HEK293 (cell line): ENCODE results near the gene PAQR5.
A peak's percentile ranks its signal among the peaks of the same experiment; 100 is the strongest.

Source experiments
- CTCF ChIA-PET: fragments of 350-600 bp; formaldehyde crosslinking; extraction: SDS; loops from one replicate; lab custom pipeline; 2021; ENCODE audit warnings: antibody characterized with exemption; lab: Yijun Ruan, JAX
- POLR2A ChIA-PET: fragments of 300-600 bp; formaldehyde crosslinking; extraction: SDS; loops from one replicate; lab custom pipeline; 2020; ENCODE audit warnings: antibody characterized with exemption, inconsistent platforms; lab: Yijun Ruan, JAX
- H3K27ac ChIP-seq: fragments of 200-500 bp; sonication (Bioruptor generic); 2 replicates; pipeline ENCODE4 v1.5.1; 2014; ENCODE audit warnings: low read depth, low read length, control low read depth, inconsistent platforms; ENCODE audit errors: extremely low read depth
- H3K36me3 ChIP-seq, 2 experiments: fragments of 200-500 bp in 1 of 2; sonication (Bioruptor generic) in 1 of 2; 1 replicate in 1 of 2; 2 replicates in 1 of 2; pipeline ENCODE4 v1.5.1; 2014 to 2017; ENCODE audit warnings: inconsistent platforms in 2 of 2, low read length in 2 of 2; ENCODE audit not compliant: control insufficient read depth in 2 of 2, insufficient read depth in 1 of 2
- H3K4me1 ChIP-seq: fragments of 200-500 bp; sonication (Bioruptor generic); 2 replicates; pipeline ENCODE4 v1.5.1; 2014; ENCODE audit warnings: mild to moderate bottlenecking, low read length, inconsistent platforms; ENCODE audit not compliant: control insufficient read depth, insufficient read depth
- H3K4me3 ChIP-seq: 2 replicates; pipeline ENCODE4 v1.5.1; 2011; ENCODE audit warnings: low read depth, mild to moderate bottlenecking, control low read depth, low read length, moderate library complexity
- H3K9me3 ChIP-seq: fragments of 200-500 bp; sonication (Bioruptor generic); 2 replicates; pipeline ENCODE4 v1.5.1; 2014; ENCODE audit warnings: low read depth, low read length, inconsistent platforms; ENCODE audit not compliant: control insufficient read depth, insufficient read depth
- KLF16 ChIP-seq: fragments of 450-650 bp; formaldehyde crosslinking; IDR thresholded peaks from 2 replicates; pipeline ENCODE4 v1.5.1; 2017; ENCODE audit warnings: missing biosample characterization, missing genetic modification characterization
- KLF7 ChIP-seq: fragments of 450-650 bp; formaldehyde crosslinking; IDR thresholded peaks from 2 replicates; pipeline ENCODE4 v1.5.1; 2016; ENCODE audit warnings: missing biosample characterization, missing genetic modification characterization, borderline replicate concordance
- MEIS1 ChIP-seq: sonication (generic); formaldehyde crosslinking; IDR thresholded peaks from 2 replicates; pipeline ENCODE4 v1.8.1; 2022; ENCODE audit warnings: missing genetic modification reagents, mild to moderate bottlenecking, borderline replicate concordance
- MZF1 ChIP-seq: fragments of 450-650 bp; formaldehyde crosslinking; IDR thresholded peaks from 2 replicates; pipeline ENCODE4 v1.5.1; 2017; ENCODE audit warnings: missing biosample characterization, missing genetic modification characterization, borderline replicate concordance
- PRDM10 ChIP-seq: fragments of 450-650 bp; formaldehyde crosslinking; IDR thresholded peaks from 2 replicates; pipeline ENCODE4 v1.5.1; 2016; ENCODE audit warnings: missing biosample characterization, missing genetic modification characterization
- PRDM6 ChIP-seq: fragments of 450-650 bp; formaldehyde crosslinking; IDR thresholded peaks from 2 replicates; pipeline ENCODE4 v1.5.1; 2017; ENCODE audit warnings: missing biosample characterization, missing genetic modification characterization
- SALL2 ChIP-seq: fragments of 450-650 bp; formaldehyde crosslinking; IDR thresholded peaks from 2 replicates; pipeline ENCODE4 v1.5.0; 2017; ENCODE audit warnings: missing biosample characterization, mild to moderate bottlenecking, missing genetic modification characterization, borderline replicate concordance
- TCF7L2 ChIP-seq: IDR thresholded peaks from 2 replicates; pipeline ENCODE4 v1.6.1; 2011; ENCODE audit warnings: low read depth, mild to moderate bottlenecking, inconsistent platforms, low read length, moderate library complexity, borderline replicate concordance
- YY1 ChIP-seq: fragments of 450-650 bp; formaldehyde crosslinking; IDR thresholded peaks from 2 replicates; pipeline ENCODE4 v1.5.1; 2018; ENCODE audit warnings: missing biosample characterization, missing genetic modification characterization
- ZBTB8A ChIP-seq: fragments of 450-650 bp; formaldehyde crosslinking; IDR thresholded peaks from 2 replicates; pipeline ENCODE4 v1.5.1; 2016; ENCODE audit warnings: missing biosample characterization, missing genetic modification characterization
- ZNF140 ChIP-seq: fragments of 450-650 bp; formaldehyde crosslinking; IDR thresholded peaks from 2 replicates; pipeline ENCODE4 v1.5.1; 2016; ENCODE audit warnings: missing biosample characterization, missing genetic modification characterization
- ZNF521 ChIP-seq: fragments of 450-650 bp; formaldehyde crosslinking; IDR thresholded peaks from 2 replicates; pipeline ENCODE4 v1.5.1; 2017; ENCODE audit warnings: missing biosample characterization, mild to moderate bottlenecking, missing genetic modification characterization
- ZNF549 ChIP-seq: fragments of 450-650 bp; IDR thresholded peaks from 2 replicates; pipeline ENCODE4 v1.5.1; 2018; ENCODE audit warnings: missing biosample characterization, missing genetic modification characterization, mild to moderate bottlenecking, inconsistent platforms, moderate library complexity
- ZNF558 ChIP-seq: fragments of 450-650 bp; formaldehyde crosslinking; IDR thresholded peaks from 2 replicates; pipeline ENCODE4 v1.5.1; 2016; ENCODE audit warnings: missing biosample characterization, missing genetic modification characterization
- TF ChIP-seq, protein P1 (sequence below): fragments of 450-650 bp; formaldehyde crosslinking; IDR thresholded peaks from 2 replicates; pipeline ENCODE4 v1.5.1; 2017; ENCODE audit warnings: missing biosample characterization, missing genetic modification characterization
- TF ChIP-seq, protein P2 (sequence below): fragments of 450-650 bp; formaldehyde crosslinking; IDR thresholded peaks from 2 replicates; pipeline ENCODE4 v1.5.1; 2016; ENCODE audit warnings: missing biosample characterization, missing genetic modification characterization, low read depth

Gene PAQR5

DNA sequence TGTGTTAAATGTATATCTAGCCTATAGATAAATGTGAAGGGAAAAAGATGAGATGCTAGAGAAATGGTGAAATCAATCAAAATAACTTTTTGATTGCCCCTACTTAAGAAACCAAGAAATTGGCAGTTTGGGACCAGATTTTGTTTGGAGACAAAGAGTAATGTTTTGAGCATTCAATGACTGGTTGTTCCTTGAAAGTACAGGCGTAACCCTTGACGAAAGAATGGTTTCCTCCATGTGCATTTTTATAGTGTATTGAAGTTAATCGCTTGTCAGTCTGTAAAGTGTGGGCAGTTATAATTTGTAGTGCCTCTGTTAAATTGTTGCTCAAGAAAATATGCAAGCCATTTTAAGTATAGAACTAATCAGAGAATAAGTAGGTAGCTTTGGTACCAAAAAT is 116.7 kb downstream of the PAQR5 start:
- Histone ChIP-seq H3K36me3 (peaks cover 34 to 40% of the 10 kb centered on the region in 2 experiments), H3K4me3 (peak overlapping the region; percentile 93), H3K27ac (no peak overlapping the region), H3K4me1 (peaks cover 12% of the 10 kb centered on the region)
- CTCF ChIA-PET = interaction anchor here (0.6 to 2.0 kb wide), 3 partner anchors 16 to 21 kb away, joined by 3 to 10 read pairs (median 3); no protein-coding TSS in a partner anchor
- TF ChIP-seq PRDM10 (peak; percentile 82), ZNF549 (no peak)
- TF ChIP-seq, all 188 proteins: peak for 1
- H3K9me3 ChIP-seq = no peaks in the 10 kb centered on the region
- POLR2A ChIA-PET = interaction anchor here (0.9 to 2.5 kb wide), 8 partner anchors 8 to 53 kb away, joined by 3 to 30 read pairs (median 8); partner anchors contain the start of gene RPLP1

- Histone ChIP-seq H3K36me3 (peaks cover 56 to 62% of the 10 kb centered on the region in 2 experiments), H3K4me3 (no peak overlapping the region), H3K4me1 (peaks cover 12% of the 10 kb centered on the region), H3K9me3 (no peaks in the 10 kb centered on the region), H3K27ac (no peak overlapping the region)
- ChIA-PET POLR2A (interaction anchor here (1.1 kb wide), 2 partner anchors 35 to 40 kb away, joined by 3 to 6 read pairs; partner anchors contain the start of gene RPLP1), CTCF (interaction anchor here (2.3 kb wide), 1 partner anchor 14 kb away, joined by 8 read pairs; no protein-coding TSS in a partner anchor)
- TF ChIP-seq YY1 (tag by site-specific recombination) = no peak
- TF ChIP-seq SALL2 (tag by site-specific recombination) = no peak
- TF ChIP-seq MZF1 (tag by site-specific recombination) = no peak
- TF ChIP-seq MEIS1 (CRISPR knock-in tag) = no peak
- no peak for TF ChIP-seq ZNF140 (tag by site-specific recombination)
- no peak for TF ChIP-seq ZNF558
- no peak for TF ChIP-seq ZBTB8A (tag by site-specific recombination)
Measured at GRCh38 chr15:69417581-69417980, 118.9 kb downstream of the PAQR5 start.

DNA sequence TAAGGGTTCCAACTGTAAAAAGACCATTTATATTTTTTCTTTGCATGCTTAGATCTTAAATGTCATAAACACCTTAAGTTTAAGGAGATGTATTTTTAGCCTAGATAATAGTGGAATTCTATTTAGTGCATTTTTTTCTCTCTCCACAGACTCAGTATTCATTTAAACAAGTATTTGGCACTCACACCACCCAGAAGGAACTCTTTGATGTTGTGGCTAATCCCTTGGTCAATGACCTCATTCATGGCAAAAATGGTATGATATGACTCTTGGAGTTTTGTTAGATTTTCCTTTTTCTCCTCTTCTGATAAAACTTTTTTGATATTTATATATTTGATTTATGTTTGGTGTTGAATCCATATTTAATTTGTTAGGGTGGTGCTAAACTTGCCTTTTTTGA is 122.8 kb downstream of the PAQR5 start:
- TF ChIP-seq ZNF521 (no peak), KLF16 (tag by site-specific recombination) (0 out of 2 replicates have a peak, but pooled peaks have one; percentile 13), TCF7L2 (no peak), KLF7 (no peak), PRDM6 (tag by site-specific recombination) (peak; percentile 65)
- TF ChIP-seq, protein P1, sequence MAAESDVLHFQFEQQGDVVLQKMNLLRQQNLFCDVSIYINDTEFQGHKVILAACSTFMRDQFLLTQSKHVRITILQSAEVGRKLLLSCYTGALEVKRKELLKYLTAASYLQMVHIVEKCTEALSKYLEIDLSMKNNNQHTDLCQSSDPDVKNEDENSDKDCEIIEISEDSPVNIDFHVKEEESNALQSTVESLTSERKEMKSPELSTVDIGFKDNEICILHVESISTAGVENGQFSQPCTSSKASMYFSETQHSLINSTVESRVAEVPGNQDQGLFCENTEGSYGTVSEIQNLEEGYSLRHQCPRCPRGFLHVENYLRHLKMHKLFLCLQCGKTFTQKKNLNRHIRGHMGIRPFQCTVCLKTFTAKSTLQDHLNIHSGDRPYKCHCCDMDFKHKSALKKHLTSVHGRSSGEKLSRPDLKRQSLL = no peak
- TF ChIP-seq, protein P2, sequence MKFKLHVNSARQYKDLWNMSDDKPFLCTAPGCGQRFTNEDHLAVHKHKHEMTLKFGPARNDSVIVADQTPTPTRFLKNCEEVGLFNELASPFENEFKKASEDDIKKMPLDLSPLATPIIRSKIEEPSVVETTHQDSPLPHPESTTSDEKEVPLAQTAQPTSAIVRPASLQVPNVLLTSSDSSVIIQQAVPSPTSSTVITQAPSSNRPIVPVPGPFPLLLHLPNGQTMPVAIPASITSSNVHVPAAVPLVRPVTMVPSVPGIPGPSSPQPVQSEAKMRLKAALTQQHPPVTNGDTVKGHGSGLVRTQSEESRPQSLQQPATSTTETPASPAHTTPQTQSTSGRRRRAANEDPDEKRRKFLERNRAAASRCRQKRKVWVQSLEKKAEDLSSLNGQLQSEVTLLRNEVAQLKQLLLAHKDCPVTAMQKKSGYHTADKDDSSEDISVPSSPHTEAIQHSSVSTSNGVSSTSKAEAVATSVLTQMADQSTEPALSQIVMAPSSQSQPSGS (tag by site-specific recombination) = peak; percentile 36; the same call in 1 of the 2 replicates
- peaks cover 94% of the 10 kb centered on the region in 2 experiments for H3K36me3 ChIP-seq
- ChIA-PET POLR2A (no interaction called here), CTCF (interaction anchor here (1.9 kb wide), 1 partner anchor 27 kb away, joined by 8 read pairs; no protein-coding TSS in a partner anchor)
- no peaks in the 10 kb centered on the region for H3K4me1 ChIP-seq
- H3K9me3 ChIP-seq = no peaks in the 10 kb centered on the region
- H3K4me3 ChIP-seq = no peak overlapping the region
- H3K27ac ChIP-seq = no peak overlapping the region
